Heart left ventricle (tissue), 16 donors: Measurements from ENCODE around the gene TAF1B. TPM values are rescaled to one million over a fixed set of nuclear protein-coding genes. Genes with fewer than 3 reads are reported as not detected.

Experiments used
- ATAC-seq, 4 donors: fragments of 200-7000 bp; cut with Tn5 transposase; one replicate each; pipeline ENCODE4 v1.9.1; 2020 to 2022; ENCODE audit warnings: moderate library complexity in 4 of 4, mild to moderate bottlenecking in 3 of 4, moderate number of reproducible peaks in 1 of 4
- DNase-seq, 5 donors: peaks; one replicate each; pipeline ENCODE4 v3.0.0-alpha.2; 2020
- H3K27ac ChIP-seq, 12 donors: fragments of 200-600 bp; sonication (generic) in 4 of 12; one replicate each; pipeline versions ENCODE4 v1.5.0 to v1.8.0; 2016 to 2022; ENCODE audit warnings: mild to moderate bottlenecking in 2 of 12
- H3K27me3 ChIP-seq, 9 donors: fragments of 200-600 bp; sonication (generic) in 2 of 9; one replicate each; pipeline versions ENCODE4 v1.5.1 to v1.8.0; 2016 to 2022; ENCODE audit warnings: mild to moderate bottlenecking in 3 of 9
- H3K36me3 ChIP-seq, 9 donors: fragments of 200-600 bp; sonication (generic) in 2 of 9; one replicate each; pipeline versions ENCODE4 v1.5.0 to v1.8.0; 2018 to 2022; ENCODE audit warnings: mild to moderate bottlenecking in 2 of 9
- H3K4me1 ChIP-seq, 12 donors: fragments of 200-600 bp; sonication (generic) in 4 of 12; one replicate each; pipeline versions ENCODE4 v1.5.0 to v1.8.0; 2016 to 2022; ENCODE audit warnings: mild to moderate bottlenecking in 3 of 12
- H3K4me3 ChIP-seq, 12 donors: fragments of 200-600 bp; sonication (generic) in 4 of 12; one replicate each; pipeline versions ENCODE4 v1.5.0 to v1.8.0; 2017 to 2022; ENCODE audit warnings: mild to moderate bottlenecking in 9 of 12, moderate library complexity in 4 of 12
- H3K9me3 ChIP-seq, 12 donors: fragments of 200-600 bp; sonication (generic) in 4 of 12; one replicate each; pipeline versions ENCODE4 v1.5.0 to v1.8.0; 2016 to 2022; ENCODE audit warnings: mild to moderate bottlenecking in 1 of 12
- CTCF ChIP-seq, 12 donors: fragments of 200-600 bp; sonication (generic) in 4 of 12; IDR thresholded peaks; one replicate each; pipeline versions ENCODE4 v1.5.0 to v1.8.0; 2018 to 2022; ENCODE audit warnings: antibody characterized with exemption in 12 of 12, mild to moderate bottlenecking in 5 of 12
- POLR2A ChIP-seq, 2 donors: fragments of 450-650 bp; IDR thresholded peaks; one replicate each; pipeline ENCODE4 v1.6.1; 2017; ENCODE audit warnings: antibody characterized with exemption in 2 of 2, mild to moderate bottlenecking in 2 of 2, moderate library complexity in 2 of 2
- WGBS, 4 donors: extraction: QIAGEN DNeasy Blood & Tissue Kit in 2 of 4; methylation state at CpG; one replicate each; pipeline versions ENCODE4 v1.1.5 to v1.1.7; 2013 to 2018; 5-methylcytosine and 5-hydroxymethylcytosine counted together
- intact Hi-C, 10 donors: fragments of 100-400 bp; cut with DNase I; formaldehyde crosslinking; loops; one replicate each; pipeline versions ENCODE4 v1.11.1 to v1.14.2; 2022
- polyA plus RNA-seq, 2 donors: library from polyadenylated mRNA; stranded (reverse); fragments of 200-250 nt; gene quantifications; one replicate each; pipeline ENCODE4 v1.2.3, GENCODE V29; 2013
- total RNA-seq, 9 donors: library from RNA; depleted of rRNA in 2 of 9; stranded (reverse); fragments of >200 nt in 2 of 9; fragmentation: NEBNext Ultra II Directional in 3 of 9; extraction: Animal tissue kit (Norgen Biotek cat#: 25700) in 3 of 9; gene quantifications; one replicate each; pipeline versions ENCODE4 v1.1.0 to v1.2.4, GENCODE V29; 2016 to 2023
- donor health status: ischemic (EF 13 %, LVEDD 7.1; RV severe dilation, severe dysfunction).
- donor health status: healthy with polysubstance abuse.
- donor health status: DM: no; HTN: yes; CAD: no.
- donor health status: DM: no; HTN: no; CAD: no.
- donor health status: ischemic (EF 25% LVEDD 6.9; RV normal size, moderate dysfunction).
- donor health status: ischemic (EF 25% LVEDD 5.7; RV mildly dilated, moderate dysfunction).
- donor health status: healthy.
- donor health status: DM: yes; HTN: yes; CAD: no.
- donor health status: ischemic (EF 35%, LVEDD 5.7; RV mildly dilated, moderate dysfunction).
- donor health status: nonischemic (EF 11% LVEDD 7.7; RV severe dilation, severe dysfunction).
- donor health status: DM: yes; HTN: yes; CAD: no.
- donor health status: PGD.
- donor health status: ischemic (EF 29% LVEDD 5.4; RV normal size, mild dysfunction).
- donor health status: nonischemic (EF 23%, LVEDD 6.1; RV moderate dilation, normal function).

TAF1B gene
- total and polyA plus RNA-seq, 11 donors = 1.1 to 13.9 (median 4.7) TPM

- H3K36me3 ChIP-seq = no peaks in the 10 kb centered on the region
- no peak overlapping the region for H3K27ac ChIP-seq
- H3K4me1 ChIP-seq = no peaks in the 10 kb centered on the region
- TF ChIP-seq CTCF (IDR thresholded peaks at IDR 0.05) = no peak
- no peak for TF ChIP-seq POLR2A (IDR thresholded peaks at IDR 0.05)
- intact Hi-C loops = no loop called here
- H3K4me3 ChIP-seq = no peak overlapping the region
- ATAC-seq (no peak), DNase-seq (no peak)
- 80 to 96% (median 86%) methylated on average over 3 of the region's 3 CpGs for WGBS, 4 donors
- H3K27me3 ChIP-seq = peaks cover 0 to 6% (median 0%) of the 10 kb centered on the region in 9 donors
- H3K9me3 ChIP-seq = no peaks in the 10 kb centered on the region
These were observed 6.8 kb upstream of the TAF1B start for GRCh38 chr2:9836517-9836916.

DNA sequence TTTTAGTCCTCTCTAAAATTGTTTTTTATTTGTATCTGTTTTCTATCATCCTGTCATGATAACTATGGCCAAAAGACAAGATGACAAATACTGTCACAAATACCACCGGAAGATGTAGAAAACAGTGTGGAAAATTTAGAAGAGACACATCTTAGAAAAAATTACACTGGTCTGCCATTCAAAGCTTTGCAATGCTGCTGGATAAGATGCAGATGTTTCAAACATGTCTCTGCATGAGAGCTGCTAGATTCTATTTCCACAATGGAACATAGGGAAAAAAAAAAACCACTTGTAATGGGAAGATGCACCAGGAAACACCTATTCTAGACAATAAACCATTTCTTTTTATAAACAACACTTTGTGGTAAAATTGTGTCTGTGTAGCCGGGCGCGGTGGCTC, 5.8 kb upstream of the TAF1B start:
- H3K27ac ChIP-seq = no peak overlapping the region

DNA sequence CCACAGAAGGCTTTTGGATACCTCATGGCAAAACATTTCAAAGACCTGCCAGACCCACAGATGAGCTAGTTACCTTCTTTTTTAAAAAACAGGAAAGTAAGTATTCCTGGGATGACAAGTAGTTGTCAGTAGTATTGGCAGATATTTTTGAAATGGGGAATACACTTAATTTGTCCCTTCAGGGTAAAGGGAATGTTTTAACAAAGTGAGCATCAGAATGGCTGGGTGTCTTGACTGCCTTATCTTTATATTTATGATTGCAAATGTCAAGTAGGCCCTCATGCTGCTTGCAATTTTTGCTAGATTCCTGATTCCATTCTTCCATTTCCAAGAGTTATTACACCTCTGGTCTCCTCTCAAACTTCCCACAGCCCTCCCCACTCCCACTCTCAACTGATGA, 4.9 kb upstream of the TAF1B start:
- Histone ChIP-seq H3K27ac (no peak overlapping the region), H3K27me3 (no peaks in the 10 kb centered on the region), H3K36me3 (no peaks in the 10 kb centered on the region), H3K9me3 (no peaks in the 10 kb centered on the region), H3K4me3 (no peak overlapping the region), H3K4me1 (peaks cover 0 to 6% (median 0%) of the 10 kb centered on the region in 12 donors)
- ATAC-seq (no peak), DNase-seq (no peak)
- intact Hi-C loops = no loop called here
- no peak for TF ChIP-seq CTCF (IDR thresholded peaks at IDR 0.05)
- TF ChIP-seq POLR2A (IDR thresholded peaks at IDR 0.05) = no peak

More for the DNA sequence above, 5.8 kb upstream of the TAF1B start:
- H3K9me3 ChIP-seq = no peaks in the 10 kb centered on the region
- TF ChIP-seq POLR2A (IDR thresholded peaks at IDR 0.05) = no peak
- no peak for TF ChIP-seq CTCF (IDR thresholded peaks at IDR 0.05)
- H3K36me3 ChIP-seq = no peaks in the 10 kb centered on the region
- DNase-seq = no peak
- H3K4me1 ChIP-seq = no peaks in the 10 kb centered on the region
- intact Hi-C loops = no loop called here
- peaks cover 0 to 6% (median 0%) of the 10 kb centered on the region in 9 donors for H3K27me3 ChIP-seq
- H3K4me3 ChIP-seq = no peak overlapping the region
- no peak for ATAC-seq
- WGBS, 4 donors = 92 to 96% (median 94%) methylated on average over 4 of the region's 4 CpGs

DNA sequence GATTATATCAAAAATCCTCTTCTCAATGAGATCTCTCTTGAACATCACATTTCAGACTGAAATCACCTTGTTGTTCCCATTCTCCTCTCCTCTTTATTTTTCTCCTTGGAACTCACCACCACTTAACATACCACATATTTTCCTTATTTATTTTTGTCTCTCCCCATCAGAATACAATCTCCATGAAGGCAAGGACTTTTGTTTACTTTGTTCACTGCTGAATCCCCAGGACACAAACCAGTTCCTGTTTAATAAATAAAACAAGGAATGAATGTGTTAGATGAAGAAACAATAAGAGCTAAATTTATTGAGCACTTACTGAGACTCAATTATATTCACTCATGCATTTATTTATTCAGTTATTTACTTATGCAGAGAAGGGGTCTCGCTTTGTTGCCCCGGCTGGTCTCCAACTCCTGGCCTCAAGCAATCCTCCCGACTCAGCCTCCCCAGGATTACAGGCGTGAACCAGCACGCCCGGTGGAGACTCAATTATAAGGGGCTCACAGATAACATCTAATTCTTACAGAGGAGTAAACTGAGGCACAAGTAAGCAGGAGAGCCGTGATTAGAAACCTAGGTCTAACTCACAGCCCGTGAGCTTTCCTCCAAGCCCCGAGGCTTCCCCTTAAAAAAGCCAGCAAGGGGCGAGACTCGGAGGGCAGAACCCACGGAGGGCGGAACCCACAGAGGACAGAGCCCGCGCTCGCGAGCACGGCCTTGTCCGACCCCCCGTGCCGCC, 616 bp upstream of the TAF1B start:
- Histone ChIP-seq H3K27me3 (no peaks in the 10 kb centered on the region), H3K4me3 (peak overlapping the region; percentile 42 to 97 (median 71)), H3K4me1 (peaks cover 0 to 38% (median 8%) of the 10 kb centered on the region in 12 donors), H3K9me3 (no peaks in the 10 kb centered on the region), H3K27ac (peak overlapping the region in 11 of 12 donors; percentile 69 to 96 (median 82)), H3K36me3 (peaks cover 0 to 25% (median 16%) of the 10 kb centered on the region in 9 donors)
- intact Hi-C loops = loop anchor here in 3 of 10 donors (5.0 to 10.0 kb wide), 3 partner anchors 110 to 142 kb away; partner anchors contain the start of gene GRHL1 (in 2 of the 3)
- 23 to 37% (median 24%) methylated on average over 15 to 21 of the region's 21 CpGs for WGBS, 4 donors
- DNase-seq (peak in 1 of 5 donors; percentile 70), ATAC-seq (peak in 1 of 4 donors; percentile 53)
- no peak for TF ChIP-seq POLR2A (IDR thresholded peaks at IDR 0.05)
- TF ChIP-seq CTCF (IDR thresholded peaks at IDR 0.05) = no peak
